Caco-2 (cell line): ENCODE data around the gene UNC119B. TPM values are rescaled to one million over a fixed set of nuclear protein-coding genes. Genes with fewer than 3 reads are reported as not detected.

ENCODE experiments used
- BruUV-seq: library from RNA; stranded (reverse); fragments of 400-500 nt; replicated peaks from 2 replicates; lab custom pipeline; 2021; lab: Mats Ljungman, UMichigan
- CTCF ChIA-PET: fragments of 300-600 bp; sonication (Branson Sonifier 250); formaldehyde crosslinking; loops from one replicate; lab custom pipeline; 2022; ENCODE audit warnings: antibody characterized with exemption; lab: Charles Lee
- POLR2A ChIA-PET: fragments of 300-600 bp; sonication (Branson Sonifier 250); formaldehyde crosslinking; loops from one replicate; lab custom pipeline; 2022; ENCODE audit warnings: antibody characterized with exemption; lab: Charles Lee
- DNase-seq, 2 experiments: peaks; one replicate each; pipeline versions ENCODE4 v3.0.0 to v3.0.0-alpha.2; 2020 to 2022
- H3K27me3 ChIP-seq: replicated peaks from 2 replicates; pipeline ENCODE4 v1.6.0; 2011; ENCODE audit warnings: low read length; ENCODE audit not compliant: control insufficient read depth, insufficient read depth
- H3K36me3 ChIP-seq: 2 replicates; pipeline ENCODE4 v1.5.1; 2011; ENCODE audit warnings: low read length; ENCODE audit not compliant: control insufficient read depth, insufficient read depth
- H3K4me1 ChIP-seq: fragments of 250-450 bp; sonication (Bioruptor Pico); 2 replicates; pipeline ENCODE4 v1.5.1; 2020; ENCODE audit warnings: mild to moderate bottlenecking
- H3K4me3 ChIP-seq: 2 replicates; pipeline ENCODE4 v1.5.1; 2011; ENCODE audit warnings: low read depth, mild to moderate bottlenecking, control low read depth, low read length
- H3K9me3 ChIP-seq: fragments of 250-450 bp; sonication (Bioruptor Pico); 2 replicates; pipeline ENCODE4 v1.5.1; 2020; ENCODE audit warnings: mild to moderate bottlenecking, moderate library complexity
- H3K27ac Mint-ChIP-seq: one replicate; pipeline ENCODE4 v1.8.0; 2022; ENCODE audit warnings: mixed read lengths; ENCODE audit not compliant: unreplicated experiment
- H3K27me3 Mint-ChIP-seq: one replicate; pipeline ENCODE4 v1.8.0; 2022; ENCODE audit warnings: mixed read lengths; ENCODE audit not compliant: insufficient read depth, unreplicated experiment
- H3K36me3 Mint-ChIP-seq: one replicate; pipeline ENCODE4 v1.8.0; 2022; ENCODE audit warnings: mild to moderate bottlenecking, mixed read lengths; ENCODE audit not compliant: insufficient read depth, unreplicated experiment
- H3K4me1 Mint-ChIP-seq: one replicate; pipeline ENCODE4 v1.8.0; 2022; ENCODE audit warnings: low read depth, mixed read lengths; ENCODE audit not compliant: unreplicated experiment
- H3K4me3 Mint-ChIP-seq: one replicate; pipeline ENCODE4 v1.8.0; 2022; ENCODE audit warnings: mild to moderate bottlenecking, moderate library complexity, mixed read lengths; ENCODE audit not compliant: unreplicated experiment
- H3K9me3 Mint-ChIP-seq: one replicate; pipeline ENCODE4 v1.8.0; 2022; ENCODE audit warnings: mixed read lengths; ENCODE audit not compliant: unreplicated experiment
- CTCF ChIP-seq, 2 experiments: fragments of 200-600 bp in 1 of 2; IDR thresholded peaks; 1 replicate in 1 of 2; 2 replicates in 1 of 2; pipeline versions ENCODE4 v1.5.1 to v1.8.0; 2011 to 2022; ENCODE audit warnings: antibody characterized with exemption in 1 of 2, control low read depth in 1 of 2, inconsistent platforms in 1 of 2, low read depth in 1 of 2, low read length in 1 of 2, mild to moderate bottlenecking in 1 of 2, moderate library complexity in 1 of 2; ENCODE audit not compliant: insufficient read depth in 1 of 2, severe bottlenecking in 1 of 2, unreplicated experiment in 1 of 2
- intact Hi-C: fragments of 100-400 bp; cut with micrococcal nuclease; formaldehyde crosslinking; loops from one replicate; pipeline ENCODE4 v1.10.0; 2022; ENCODE audit not compliant: unreplicated experiment
- total RNA-seq: library from RNA; stranded (reverse); gene quantifications from 2 replicates; pipeline ENCODE4 v1.2.3, GENCODE V29; 2022

UNC119B gene
- total RNA-seq, 1 experiment from 2014 or later: 44.4 TPM

DNA sequence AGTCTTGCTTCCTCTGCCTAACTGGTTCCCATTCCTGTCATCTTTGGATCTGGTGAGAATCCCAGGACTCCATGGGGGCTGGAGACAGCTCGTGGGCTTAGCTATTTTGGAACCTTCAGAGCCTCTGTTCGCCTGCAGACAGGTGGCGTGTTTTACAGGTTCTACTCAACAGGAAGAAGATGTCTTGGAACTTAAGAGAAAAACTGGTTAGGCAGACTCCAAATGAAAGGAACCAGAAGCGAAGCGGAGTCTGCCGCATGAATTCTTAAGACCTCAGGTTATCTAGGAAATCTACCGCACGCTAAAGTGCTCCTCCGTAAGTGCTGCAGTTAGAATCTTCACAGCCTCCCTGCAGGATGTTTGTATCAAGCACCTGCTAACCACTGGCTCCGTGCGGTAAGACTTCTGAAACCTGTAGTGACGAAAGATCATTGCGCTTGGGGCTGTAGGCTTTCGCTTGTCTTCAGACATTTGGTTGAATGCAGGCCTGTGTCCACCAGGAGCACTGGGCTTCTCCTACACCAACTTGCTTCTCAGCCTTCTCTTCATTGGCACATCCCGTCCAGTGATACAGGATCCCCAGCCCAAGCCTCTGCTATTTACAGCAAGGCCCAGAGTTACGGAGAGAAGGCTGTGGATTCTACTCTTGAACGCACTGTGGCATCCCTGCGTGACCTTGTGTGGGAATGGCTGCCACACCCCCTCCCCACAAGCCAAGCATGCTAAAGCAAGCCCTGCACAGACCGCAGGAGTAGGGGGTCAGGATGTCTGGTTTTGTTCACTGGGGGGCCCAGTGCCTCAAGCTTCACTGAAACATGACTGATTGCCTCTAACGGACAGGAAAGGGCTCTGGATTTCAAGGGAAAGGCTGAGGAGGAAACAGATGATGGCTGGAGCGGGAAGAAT is 50.3 kb downstream of the UNC119B start:
- BruUV-seq: no TSS peak
- Mint-ChIP-seq H3K27ac (peak overlapping the region; percentile 66), H3K9me3 (no peaks in the 10 kb centered on the region), H3K27me3 (no peaks in the 10 kb centered on the region), H3K36me3 (peaks cover 53% of the 10 kb centered on the region), H3K4me1 (no peaks in the 10 kb centered on the region), H3K4me3 (no peak overlapping the region)
- no peak for DNase-seq
- ChIA-PET POLR2A (no interaction called here), CTCF (no interaction called here)
- TF ChIP-seq CTCF (IDR thresholded peaks at IDR 0.05; ENCODE audit: insufficient read depth in 1 of 2, low read depth in 1 of 2, low read length in 1 of 2, severe bottlenecking in 1 of 2, unreplicated experiment in 1 of 2): no peak
- peaks cover 3% of the 10 kb centered on the region for H3K36me3 ChIP-seq
- H3K4me3 ChIP-seq: no peak overlapping the region
- H3K9me3 ChIP-seq: no peaks in the 10 kb centered on the region
- no peaks in the 10 kb centered on the region for H3K27me3 ChIP-seq
- no peaks in the 10 kb centered on the region for H3K4me1 ChIP-seq
- intact Hi-C loops: no loop called here

GRCh38 chr12:120761519-120761934 is 51.3 kb downstream of the UNC119B start:
- H3K4me1 ChIP-seq: no peaks in the 10 kb centered on the region
- no peak overlapping the region for H3K4me3 ChIP-seq
- CTCF ChIA-PET: no interaction called here
- H3K27me3 ChIP-seq: no peaks in the 10 kb centered on the region
- H3K36me3 Mint-ChIP-seq: peaks cover 53% of the 10 kb centered on the region
- POLR2A ChIA-PET: interaction anchor here (0.6 kb wide), 1 partner anchor 180 kb away, joined by 3 read pairs; the partner anchor contains the start of gene POP5
- intact Hi-C loops: no loop called here
- no peaks in the 10 kb centered on the region for H3K9me3 Mint-ChIP-seq
- TF ChIP-seq CTCF (IDR thresholded peaks at IDR 0.05; ENCODE audit: insufficient read depth in 1 of 2, low read depth in 1 of 2, low read length in 1 of 2, severe bottlenecking in 1 of 2, unreplicated experiment in 1 of 2): no peak
- H3K36me3 ChIP-seq: peaks cover 3% of the 10 kb centered on the region
- no peak for DNase-seq
- H3K4me1 Mint-ChIP-seq: no peaks in the 10 kb centered on the region
- H3K27me3 Mint-ChIP-seq: no peaks in the 10 kb centered on the region
- no peaks in the 10 kb centered on the region for H3K9me3 ChIP-seq
- no TSS peak for BruUV-seq
- no peak overlapping the region for H3K4me3 Mint-ChIP-seq
- no peak overlapping the region for H3K27ac Mint-ChIP-seq

- Mint-ChIP-seq H3K9me3 (no peaks in the 10 kb centered on the region), H3K36me3 (peaks cover 54% of the 10 kb centered on the region), H3K27ac (no peak overlapping the region), H3K4me3 (no peak overlapping the region), H3K27me3 (no peaks in the 10 kb centered on the region), H3K4me1 (no peaks in the 10 kb centered on the region)
- Histone ChIP-seq H3K27me3 (no peaks in the 10 kb centered on the region), H3K4me3 (no peak overlapping the region), H3K9me3 (no peaks in the 10 kb centered on the region), H3K4me1 (0 out of 2 replicates have a peak, but pooled peaks cover 3% of the 10 kb centered on the region), H3K36me3 (peaks cover 4% of the 10 kb centered on the region)
- no TSS peak for BruUV-seq
- ChIA-PET POLR2A (interaction anchor here (0.6 kb wide), 1 partner anchor 181 kb away, joined by 3 read pairs; the partner anchor contains the start of gene POP5), CTCF (no interaction called here)
- TF ChIP-seq CTCF (IDR thresholded peaks at IDR 0.05; ENCODE audit: insufficient read depth in 1 of 2, low read depth in 1 of 2, low read length in 1 of 2, severe bottlenecking in 1 of 2, unreplicated experiment in 1 of 2): no peak
- no peak for DNase-seq
- intact Hi-C loops: no loop called here
These were observed 51.8 kb downstream of the UNC119B start for GRCh38 chr12:120762086-120762485.
